ENCODE measurements around the gene FAT1.

DNA sequence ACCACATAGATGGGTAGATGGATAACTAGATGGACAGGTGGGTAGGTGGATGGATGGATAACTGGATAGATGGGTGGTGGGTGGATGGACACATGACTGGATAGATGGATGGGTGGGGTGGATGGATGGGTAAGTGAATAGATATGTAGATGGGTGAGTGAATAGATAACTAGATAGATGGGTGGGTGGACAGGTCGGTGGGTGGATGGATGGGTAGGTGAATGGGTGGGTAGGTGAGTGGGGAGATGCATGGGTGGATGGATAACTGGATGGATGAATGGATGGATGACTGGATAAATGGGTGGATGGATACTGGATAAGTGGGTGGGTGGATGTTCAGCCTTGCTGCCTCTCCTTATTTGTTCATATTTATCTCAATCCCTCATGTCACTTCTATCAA lies 116.2 kb downstream of the FAT1 start:
- TF ChIP-seq, protein P1, sequence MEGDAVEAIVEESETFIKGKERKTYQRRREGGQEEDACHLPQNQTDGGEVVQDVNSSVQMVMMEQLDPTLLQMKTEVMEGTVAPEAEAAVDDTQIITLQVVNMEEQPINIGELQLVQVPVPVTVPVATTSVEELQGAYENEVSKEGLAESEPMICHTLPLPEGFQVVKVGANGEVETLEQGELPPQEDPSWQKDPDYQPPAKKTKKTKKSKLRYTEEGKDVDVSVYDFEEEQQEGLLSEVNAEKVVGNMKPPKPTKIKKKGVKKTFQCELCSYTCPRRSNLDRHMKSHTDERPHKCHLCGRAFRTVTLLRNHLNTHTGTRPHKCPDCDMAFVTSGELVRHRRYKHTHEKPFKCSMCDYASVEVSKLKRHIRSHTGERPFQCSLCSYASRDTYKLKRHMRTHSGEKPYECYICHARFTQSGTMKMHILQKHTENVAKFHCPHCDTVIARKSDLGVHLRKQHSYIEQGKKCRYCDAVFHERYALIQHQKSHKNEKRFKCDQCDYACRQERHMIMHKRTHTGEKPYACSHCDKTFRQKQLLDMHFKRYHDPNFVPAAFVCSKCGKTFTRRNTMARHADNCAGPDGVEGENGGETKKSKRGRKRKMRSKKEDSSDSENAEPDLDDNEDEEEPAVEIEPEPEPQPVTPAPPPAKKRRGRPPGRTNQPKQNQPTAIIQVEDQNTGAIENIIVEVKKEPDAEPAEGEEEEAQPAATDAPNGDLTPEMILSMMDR (conservative IDR thresholded peaks at IDR 0.05 in 1 of 2, IDR thresholded peaks at IDR 0.05 in 1 of 2; ENCODE audit: low read depth in 1 of 2, low read length in 2 of 2) = no peak
- TF ChIP-seq EZH2 (IDR thresholded peaks at IDR 0.05; ENCODE audit: low read length, missing control alignments) = no peak

Data from fibroblast of lung (primary cell).